Endodermal cell (in vitro differentiated cells): ENCODE measurements around the gene UGT1A4. TPM values are rescaled to one million over a fixed set of nuclear protein-coding genes. Genes with fewer than 3 reads are reported as not detected.
"Not testable (repeated sequence)": the region's sequence is repeated elsewhere in the genome, so short reads cannot be mapped to it uniquely, and the experiment has no call there.

ENCODE experiments used
- DNase-seq: peaks from one replicate; pipeline ENCODE4 v3.0.0-alpha.2; 2017
- H3K27ac ChIP-seq: 2 replicates; pipeline ENCODE4 v1.5.1; 2013; ENCODE audit warnings: mild to moderate bottlenecking, low read depth, low read length, moderate library complexity
- H3K27me3 ChIP-seq: 2 replicates; pipeline ENCODE4 v1.6.1; 2013; ENCODE audit warnings: mild to moderate bottlenecking, low read length, moderate library complexity; ENCODE audit not compliant: insufficient read depth, control insufficient read depth, poor library complexity, severe bottlenecking
- H3K36me3 ChIP-seq: 2 replicates; pipeline ENCODE4 v1.7.0; 2013; ENCODE audit warnings: mild to moderate bottlenecking, low read length, moderate library complexity; ENCODE audit not compliant: control insufficient read depth, insufficient read depth
- H3K4me1 ChIP-seq: one replicate; pipeline ENCODE4 v1.7.0; 2013; ENCODE audit warnings: low read length; ENCODE audit not compliant: control insufficient read depth, insufficient read depth
- H3K4me3 ChIP-seq: 2 replicates; pipeline ENCODE4 v1.5.1; 2013; ENCODE audit warnings: mild to moderate bottlenecking, low read length, moderate library complexity
- H3K9ac ChIP-seq: 2 replicates; pipeline ENCODE4 v1.6.1; 2013; ENCODE audit warnings: mild to moderate bottlenecking, low read length, moderate library complexity; ENCODE audit not compliant: poor library complexity, severe bottlenecking; ENCODE audit errors: extremely low read depth
- H3K9me3 ChIP-seq: 2 replicates; pipeline ENCODE4 v1.6.1; 2013; ENCODE audit warnings: mild to moderate bottlenecking, low read length, moderate library complexity; ENCODE audit not compliant: control insufficient read depth
- H3K27ac Mint-ChIP-seq: 2 replicates; pipeline ENCODE4 v1.8.0; 2020; ENCODE audit warnings: mixed read lengths
- H3K27me3 Mint-ChIP-seq: 2 replicates; pipeline ENCODE4 v1.8.0; 2021; ENCODE audit warnings: mild to moderate bottlenecking, mixed read lengths; ENCODE audit not compliant: insufficient read depth
- H3K36me3 Mint-ChIP-seq: 2 replicates; pipeline ENCODE4 v1.8.0; 2020; ENCODE audit warnings: low read depth, mixed read lengths
- H3K4me1 Mint-ChIP-seq: 2 replicates; pipeline ENCODE4 v1.8.0; 2020; ENCODE audit warnings: mixed read lengths
- H3K4me3 Mint-ChIP-seq: 2 replicates; pipeline ENCODE4 v1.8.0; 2020; ENCODE audit warnings: mild to moderate bottlenecking, moderate library complexity, mixed read lengths
- H3K9me3 Mint-ChIP-seq: 2 replicates; pipeline ENCODE4 v1.8.0; 2020; ENCODE audit warnings: mild to moderate bottlenecking, mixed read lengths
- whole genome bisulfite sequencing, 2 experiments: methylation state at CpG; one replicate each; pipeline versions ENCODE4 v1.1.5 to v1.1.7; 2013; ENCODE audit warnings: missing lambda C conversion rate in 2 of 2, mixed read lengths in 1 of 2; ENCODE audit not compliant: insufficient coverage in 1 of 2, insufficient read length in 1 of 2; 5-methylcytosine and 5-hydroxymethylcytosine counted together
- total RNA-seq, 2 donors: library from RNA; stranded (reverse); fragmentation: NEBNext Ultra II Directional in 1 of 2; extraction: Animal tissue kit (Norgen Biotek cat#: 25700) in 1 of 2; gene quantifications; 2 replicates in 1 of 2; 3 replicates in 1 of 2; pipeline ENCODE4 v1.2.1, GENCODE V29; 2021
- TF ChIP-seq, protein P1 (sequence below): fragments of 200-600 bp; sonication (generic); conservative IDR thresholded peaks from 2 replicates; pipeline ENCODE4 v1.5.0; 2021; ENCODE audit warnings: antibody characterized with exemption, mild to moderate bottlenecking

Gene UGT1A4
- total RNA-seq, 2 donors from 2014 or later: not detected

DNA sequence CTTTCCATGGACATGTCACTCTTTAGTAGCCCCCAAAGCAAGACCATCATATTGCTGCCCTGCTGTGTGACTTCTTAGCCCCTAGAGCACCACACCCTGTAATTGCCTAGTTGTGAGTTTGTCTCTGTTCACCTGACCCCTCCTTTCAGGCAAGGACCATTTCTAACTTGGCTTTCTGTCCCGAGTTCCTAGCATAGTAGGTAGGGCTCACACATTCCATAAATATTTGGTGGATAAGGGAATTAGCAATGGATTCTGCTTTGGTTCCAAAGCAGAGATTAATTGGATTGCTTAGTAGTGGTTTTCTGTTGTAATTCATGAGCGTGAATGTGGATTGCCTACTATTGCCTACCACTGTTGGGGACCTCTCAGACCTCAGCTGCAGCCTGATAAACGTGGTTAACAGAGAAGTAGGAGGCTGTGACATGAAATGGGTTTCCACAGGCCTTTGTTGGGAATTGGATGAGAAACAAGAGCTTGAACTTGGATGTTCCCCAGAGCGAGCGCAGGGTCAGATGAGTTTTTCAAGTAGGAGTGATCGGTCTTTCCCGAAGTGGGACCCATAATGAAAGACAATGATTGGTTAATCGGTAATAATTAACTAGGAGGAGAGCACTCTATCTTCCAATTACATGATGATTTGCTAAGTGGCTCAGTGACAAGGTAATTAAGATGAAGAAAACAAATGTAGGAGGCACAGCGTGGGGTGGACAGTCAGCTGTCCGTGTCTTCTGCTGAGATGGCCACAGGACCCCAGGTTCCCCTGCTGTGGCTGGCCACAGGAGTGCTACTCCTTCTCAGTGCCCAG, 28.1 kb downstream of the UGT1A4 start:
- peaks cover 7% of the 10 kb centered on the region for H3K27me3 Mint-ChIP-seq

DNA sequence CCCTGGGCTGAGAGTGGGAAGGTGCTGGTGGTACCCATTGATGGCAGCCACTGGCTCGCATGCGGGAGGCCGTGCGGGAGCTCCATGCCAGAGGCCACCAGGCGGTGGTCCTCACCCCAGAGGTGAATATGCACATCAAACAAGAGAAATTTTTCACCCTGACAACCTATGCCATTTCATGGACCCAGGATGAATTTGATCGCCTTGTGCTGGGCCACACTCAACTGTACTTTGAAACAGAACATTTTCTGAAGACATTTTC, 28.7 kb downstream of the UGT1A4 start:
- H3K9ac ChIP-seq: no peak overlapping the region
- TF ChIP-seq, protein P1, sequence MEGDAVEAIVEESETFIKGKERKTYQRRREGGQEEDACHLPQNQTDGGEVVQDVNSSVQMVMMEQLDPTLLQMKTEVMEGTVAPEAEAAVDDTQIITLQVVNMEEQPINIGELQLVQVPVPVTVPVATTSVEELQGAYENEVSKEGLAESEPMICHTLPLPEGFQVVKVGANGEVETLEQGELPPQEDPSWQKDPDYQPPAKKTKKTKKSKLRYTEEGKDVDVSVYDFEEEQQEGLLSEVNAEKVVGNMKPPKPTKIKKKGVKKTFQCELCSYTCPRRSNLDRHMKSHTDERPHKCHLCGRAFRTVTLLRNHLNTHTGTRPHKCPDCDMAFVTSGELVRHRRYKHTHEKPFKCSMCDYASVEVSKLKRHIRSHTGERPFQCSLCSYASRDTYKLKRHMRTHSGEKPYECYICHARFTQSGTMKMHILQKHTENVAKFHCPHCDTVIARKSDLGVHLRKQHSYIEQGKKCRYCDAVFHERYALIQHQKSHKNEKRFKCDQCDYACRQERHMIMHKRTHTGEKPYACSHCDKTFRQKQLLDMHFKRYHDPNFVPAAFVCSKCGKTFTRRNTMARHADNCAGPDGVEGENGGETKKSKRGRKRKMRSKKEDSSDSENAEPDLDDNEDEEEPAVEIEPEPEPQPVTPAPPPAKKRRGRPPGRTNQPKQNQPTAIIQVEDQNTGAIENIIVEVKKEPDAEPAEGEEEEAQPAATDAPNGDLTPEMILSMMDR: no peak
- no peak overlapping the region for H3K27ac ChIP-seq
- no peaks in the 10 kb centered on the region for H3K27me3 ChIP-seq
- peaks cover 15% of the 10 kb centered on the region for H3K9me3 ChIP-seq
- Mint-ChIP-seq H3K36me3 (no peaks in the 10 kb centered on the region), H3K4me3 (no peak overlapping the region), H3K27me3 (peaks cover 7% of the 10 kb centered on the region), H3K4me1 (no peaks in the 10 kb centered on the region), H3K27ac (no peak overlapping the region), H3K9me3 (peaks cover 38% of the 10 kb centered on the region)
- 93% methylated on average over 3 to 6 of the region's 6 CpGs for WGBS, 2 experiments
- no peak for DNase-seq
- no peaks in the 10 kb centered on the region for H3K36me3 ChIP-seq
- H3K4me3 ChIP-seq: no peak overlapping the region
- H3K4me1 ChIP-seq: no peaks in the 10 kb centered on the region

More for the DNA sequence above, 28.1 kb downstream of the UGT1A4 start:
- Mint-ChIP-seq H3K36me3 (no peaks in the 10 kb centered on the region), H3K9me3 (peaks cover 32% of the 10 kb centered on the region), H3K4me3 (no peak overlapping the region), H3K4me1 (no peaks in the 10 kb centered on the region), H3K27ac (no peak overlapping the region)
- no peaks in the 10 kb centered on the region for H3K27me3 ChIP-seq
- no peak for DNase-seq
- no peak overlapping the region for H3K27ac ChIP-seq
- 80 to 84% methylated on average over 9 to 10 of the region's 10 CpGs for WGBS, 2 experiments
- no peaks in the 10 kb centered on the region for H3K36me3 ChIP-seq
- no peak overlapping the region for H3K4me3 ChIP-seq
- H3K9ac ChIP-seq: no peak overlapping the region
- H3K4me1 ChIP-seq: no peaks in the 10 kb centered on the region
- peaks cover 15% of the 10 kb centered on the region for H3K9me3 ChIP-seq
- TF ChIP-seq, protein P1: no peak

DNA sequence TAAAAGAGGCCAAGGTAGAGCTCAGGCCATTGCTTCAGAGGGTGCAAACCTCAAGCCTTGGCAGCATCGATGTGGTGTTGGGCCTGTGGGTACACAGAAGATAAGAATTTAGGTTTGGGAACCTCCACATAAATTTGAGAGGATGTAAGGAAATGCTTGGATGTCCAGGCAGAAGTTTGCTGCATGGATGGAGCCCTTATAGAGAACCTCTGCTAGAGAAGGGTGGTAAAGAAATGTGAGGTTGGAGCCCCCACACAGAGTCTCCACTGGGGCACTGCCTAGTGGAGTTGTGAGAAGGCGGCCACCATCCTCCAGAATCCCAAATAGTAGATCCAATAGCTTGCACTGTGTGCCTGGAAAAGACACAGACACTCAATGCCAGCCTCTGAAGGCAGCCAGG, 32.2 kb downstream of the UGT1A4 start:
- 88% methylated on average over 2 of the region's 2 CpGs; no CpG with 5 or more reads in 1 of the 2 experiments for WGBS, 2 experiments
- H3K9ac ChIP-seq, H3K27ac Mint-ChIP-seq, H3K4me1 ChIP-seq, H3K4me3 Mint-ChIP-seq, H3K4me3 ChIP-seq, H3K27me3 ChIP-seq, H3K27ac ChIP-seq, H3K4me1 Mint-ChIP-seq, DNase-seq, H3K27me3 Mint-ChIP-seq, H3K36me3 ChIP-seq, H3K36me3 Mint-ChIP-seq: not testable (repeated sequence)
- H3K9me3 Mint-ChIP-seq: peaks cover 44% of the 10 kb centered on the region
- peaks cover 15% of the 10 kb centered on the region for H3K9me3 ChIP-seq

DNA sequence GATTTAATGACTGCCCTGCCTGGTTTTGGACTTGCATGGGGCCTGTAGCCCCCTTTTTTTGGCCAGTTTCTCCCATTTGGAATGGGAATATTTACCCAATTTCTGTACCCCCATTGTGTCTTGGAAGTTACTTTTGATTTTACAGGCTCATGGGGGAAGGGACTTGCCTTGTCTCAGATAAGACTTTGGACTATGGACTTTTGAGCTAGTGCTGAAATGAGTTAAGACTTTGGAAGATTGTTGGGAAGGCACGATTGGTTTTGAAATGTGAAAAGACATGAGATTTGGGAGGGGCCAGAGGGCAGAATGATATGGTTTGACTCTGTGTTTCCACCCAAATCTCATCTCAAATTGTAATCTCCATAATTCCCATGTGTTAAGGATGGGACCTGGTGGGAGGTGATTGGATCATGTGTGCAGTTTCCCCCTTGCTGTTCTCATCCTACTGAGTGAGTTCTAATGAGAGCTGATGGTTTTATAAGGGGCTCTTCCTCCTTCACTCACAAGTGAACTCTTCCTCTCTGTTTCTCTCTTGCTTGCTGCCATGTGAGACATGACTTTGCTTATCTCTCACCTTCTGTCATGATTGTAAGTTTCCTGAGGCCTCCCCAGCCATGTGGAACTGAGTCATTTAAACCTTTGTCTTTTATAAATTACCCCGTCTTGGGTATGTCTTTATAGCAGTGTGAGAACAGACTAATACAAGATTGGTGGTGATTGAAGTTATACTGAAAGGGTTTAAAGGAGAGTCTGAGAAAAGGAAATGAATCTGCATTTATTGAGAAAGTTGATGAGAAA, 32.9 kb downstream of the UGT1A4 start:
- H3K4me1 ChIP-seq, H3K36me3 ChIP-seq, H3K27me3 ChIP-seq, H3K27ac ChIP-seq, H3K36me3 Mint-ChIP-seq, H3K27me3 Mint-ChIP-seq, H3K9ac ChIP-seq, H3K4me3 ChIP-seq, H3K4me1 Mint-ChIP-seq, H3K27ac Mint-ChIP-seq, H3K4me3 Mint-ChIP-seq, DNase-seq: not testable (repeated sequence)
- peaks cover 44% of the 10 kb centered on the region for H3K9me3 Mint-ChIP-seq
- 83 to 88% methylated on average over 1 to 2 of the region's 2 CpGs for WGBS, 2 experiments
- peaks cover 15% of the 10 kb centered on the region for H3K9me3 ChIP-seq
